HPDE6-E6E7 (cell line): ENCODE results near the gene GLE1.
A peak's percentile ranks its signal among the peaks of the same experiment; 100 is the strongest.
"Not testable (repeated sequence)": the region's sequence is repeated elsewhere in the genome, so short reads cannot be mapped to it uniquely, and the experiment has no call there.

Source experiments
- DNase-seq: peaks from one replicate; pipeline ENCODE4 v3.0.0; 2011; ENCODE audit warnings: missing footprints; ENCODE audit errors: extremely low spot score

Gene GLE1

DNA sequence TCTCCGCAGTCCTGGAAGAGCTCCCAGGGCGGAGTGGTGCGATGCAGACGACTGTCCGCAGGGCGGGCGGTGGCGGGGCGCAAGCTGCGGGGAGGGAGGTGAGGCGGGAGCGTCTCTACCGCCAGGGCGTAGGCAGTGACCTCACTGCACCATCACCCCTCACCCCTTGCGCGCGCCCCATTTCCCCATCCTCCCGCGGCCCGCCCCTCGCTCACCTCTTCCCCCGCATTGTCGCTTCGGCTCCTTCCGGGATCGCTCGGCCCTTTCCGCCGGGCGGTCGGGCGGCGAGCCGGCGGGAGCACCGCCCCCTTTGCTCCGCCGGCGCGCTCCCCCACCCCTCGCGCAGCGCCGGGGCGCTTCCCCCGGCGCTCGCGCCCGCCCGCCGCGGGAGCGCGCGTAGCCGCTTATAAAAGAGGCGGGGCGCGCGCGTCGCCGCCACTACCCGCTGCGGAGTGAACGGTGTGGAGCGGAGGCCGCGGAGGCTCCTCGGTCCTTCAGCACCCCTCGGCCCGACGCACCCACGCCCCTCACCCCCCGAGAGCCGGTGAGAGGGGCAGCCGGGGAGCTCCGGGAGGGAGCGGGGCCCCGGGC, 47.7 kb downstream of the GLE1 start, which contains the start of gene SPTAN1:
Gene SPTAN1, plus strand, starts transcription at position 435 of the 591 bp plus-strand sequence. CDS start 14,154 bp downstream, outside the sequence.
- peak; percentile 79 for DNase-seq

DNA sequence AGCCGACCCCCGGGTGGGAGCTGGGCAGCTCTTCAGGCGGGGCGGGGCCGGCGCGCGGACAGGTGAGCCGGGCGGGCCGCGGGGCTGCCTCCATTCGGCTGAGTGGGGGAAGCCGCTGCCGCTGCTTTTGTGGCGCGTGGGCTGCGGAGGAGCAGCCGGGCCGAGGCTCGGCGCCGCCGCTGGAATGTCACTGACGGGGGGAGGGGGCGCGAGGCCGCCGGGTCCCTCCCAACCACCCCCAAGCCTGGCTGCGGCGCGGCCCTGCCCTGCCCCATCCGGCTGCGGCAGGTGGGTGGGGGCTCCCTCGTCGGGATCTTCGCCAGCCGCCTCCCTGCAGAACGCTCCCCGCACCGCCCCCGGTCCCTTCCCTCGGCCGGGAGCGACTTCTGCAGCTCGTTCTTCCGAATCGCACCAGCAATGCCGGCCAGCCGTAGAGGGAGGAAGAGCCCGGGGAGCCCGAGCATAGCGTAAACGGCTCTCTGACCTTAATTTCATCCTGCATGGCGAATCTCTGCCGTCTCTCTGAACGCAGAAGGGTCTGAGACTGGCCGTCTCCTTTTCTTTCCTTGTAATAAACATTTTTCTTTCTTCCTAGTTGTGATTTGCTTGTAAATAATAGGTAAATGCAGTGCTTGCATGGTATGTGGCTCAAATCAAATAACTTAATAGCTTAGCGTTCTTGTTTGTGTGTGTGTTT, 48.4 kb downstream of the GLE1 start:
- no peak for DNase-seq

DNA sequence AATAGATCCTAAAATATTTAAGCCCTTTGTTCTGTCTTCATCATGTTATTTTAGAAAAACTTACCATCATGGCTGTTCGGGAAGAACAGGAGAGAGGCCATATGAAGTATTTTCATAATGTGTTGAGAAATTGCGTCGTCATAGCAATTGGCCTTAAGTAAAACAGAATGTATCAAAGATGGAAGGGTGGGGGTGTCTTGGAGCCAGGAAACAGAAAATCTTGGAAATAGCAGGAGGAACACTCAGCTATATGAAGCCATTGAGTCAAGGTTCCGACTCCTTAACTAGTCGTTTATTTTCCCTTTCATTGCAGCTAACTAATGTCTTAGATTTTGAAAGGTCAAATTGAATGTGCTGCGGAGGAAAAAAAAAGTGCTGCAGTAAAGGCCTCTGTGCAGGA, 49.2 kb downstream of the GLE1 start:
- DNase-seq = no peak

DNA sequence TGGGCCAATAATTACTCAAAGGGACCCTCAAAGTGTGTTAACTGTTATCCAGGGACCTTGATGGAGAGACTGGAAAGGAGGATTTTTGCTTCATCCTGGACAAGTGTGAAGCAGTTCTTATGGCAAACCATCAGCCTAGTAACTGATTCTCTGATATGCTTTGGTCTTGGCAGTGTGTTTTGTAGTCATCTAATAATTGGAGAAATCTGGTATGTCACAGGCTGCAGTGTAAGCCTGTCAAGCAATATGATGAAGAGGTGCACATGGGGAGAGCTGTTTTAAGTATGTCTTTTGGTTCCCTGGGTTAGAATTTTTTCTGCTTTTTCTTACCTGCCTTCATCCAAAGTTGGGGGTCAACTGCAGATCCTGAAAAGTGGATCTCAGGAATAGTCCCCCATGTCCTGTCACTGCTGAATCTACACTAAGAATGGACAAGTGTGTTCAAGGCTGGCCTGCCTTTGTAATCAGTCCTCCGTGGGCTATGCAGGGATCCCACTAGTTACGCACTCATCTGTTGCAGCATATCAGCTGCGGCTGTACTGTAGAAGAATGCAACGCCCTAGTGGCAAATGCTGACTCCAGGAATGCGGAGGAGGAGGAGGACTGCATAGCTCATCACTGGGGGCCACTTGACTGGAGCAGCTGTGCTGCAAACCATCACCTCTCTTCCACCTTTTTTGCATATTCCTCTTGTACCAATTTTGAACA, 49.8 kb downstream of the GLE1 start:
- DNase-seq = peak; percentile 54

DNA sequence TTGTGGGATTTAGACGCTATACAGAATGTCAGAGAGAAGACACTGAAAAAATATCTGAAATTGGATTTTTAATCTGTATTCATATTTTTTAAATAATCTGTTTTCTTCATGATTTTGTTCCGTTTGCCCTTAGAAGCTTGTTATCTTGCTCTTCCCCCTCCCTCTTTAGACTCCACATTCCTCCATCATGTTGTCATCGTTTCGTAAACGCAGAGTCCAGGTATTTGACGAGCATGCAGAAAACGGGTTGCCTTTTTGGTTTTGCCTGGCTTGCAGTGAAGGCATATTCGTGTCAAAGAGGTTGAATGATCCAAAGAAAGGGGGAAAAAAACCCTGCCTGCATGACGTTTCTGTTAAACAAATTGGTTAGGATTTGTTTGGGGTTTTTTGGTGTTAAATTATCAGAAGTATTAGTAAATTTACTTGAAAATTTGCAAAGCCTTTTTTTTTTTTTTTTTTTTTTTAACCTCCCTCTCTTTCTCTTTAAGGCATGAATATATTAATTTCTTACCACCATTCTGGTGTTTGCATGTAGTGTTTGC, 50.7 kb downstream of the GLE1 start:
- DNase-seq = peak; percentile 45

DNA sequence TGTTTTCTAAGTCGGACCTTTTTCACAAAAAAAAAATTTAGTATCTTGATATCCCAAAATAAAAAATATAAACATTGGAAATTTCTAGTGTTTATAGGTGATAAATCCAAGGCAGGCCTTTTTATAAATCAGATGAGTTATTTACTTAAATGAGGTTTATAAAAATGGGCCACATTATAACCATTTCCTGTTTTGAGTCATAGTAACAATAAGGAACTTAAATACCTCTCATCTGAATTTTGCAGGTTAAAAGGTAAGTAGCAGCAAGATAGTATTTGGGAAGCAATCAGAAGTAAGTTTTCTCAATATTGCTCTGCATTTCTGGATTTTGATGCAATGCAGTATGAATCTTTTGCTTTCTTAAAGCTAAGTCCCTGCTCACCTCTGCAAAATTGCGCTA, 51.8 kb downstream of the GLE1 start:
- no peak for DNase-seq

DNA sequence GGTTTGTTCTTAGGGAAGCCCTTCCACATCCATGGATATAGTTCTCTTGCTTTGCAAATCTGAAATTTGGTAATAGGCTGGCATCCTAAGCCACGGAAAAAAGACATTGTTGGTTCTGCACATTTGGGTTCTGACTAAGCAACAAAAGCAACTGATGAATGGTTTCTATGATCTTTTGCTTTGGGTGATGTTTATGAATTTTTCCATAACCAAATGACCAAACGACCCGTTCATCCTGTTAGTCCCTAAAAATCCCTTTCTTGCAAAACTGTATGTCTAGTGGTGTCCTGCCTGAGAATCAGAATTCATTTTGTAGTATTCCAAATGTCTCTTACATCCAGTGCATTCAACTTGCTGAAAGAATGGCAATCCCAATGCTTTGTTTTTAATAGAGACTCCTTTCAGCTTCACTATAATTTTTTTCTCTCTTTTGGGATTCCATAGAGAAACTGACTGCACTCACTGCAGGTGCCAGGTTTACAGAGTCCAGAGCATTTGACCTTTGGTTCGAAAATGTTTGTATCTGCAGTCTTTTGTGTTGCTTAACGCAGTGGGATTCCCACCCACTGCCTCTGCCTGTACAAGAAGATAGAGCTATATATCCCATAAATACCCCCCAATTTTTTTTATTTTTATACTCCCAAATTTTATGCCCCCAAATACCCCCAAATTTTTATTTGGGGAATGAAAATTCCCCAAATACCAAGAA, 52.6 kb downstream of the GLE1 start:
- no peak for DNase-seq

DNA sequence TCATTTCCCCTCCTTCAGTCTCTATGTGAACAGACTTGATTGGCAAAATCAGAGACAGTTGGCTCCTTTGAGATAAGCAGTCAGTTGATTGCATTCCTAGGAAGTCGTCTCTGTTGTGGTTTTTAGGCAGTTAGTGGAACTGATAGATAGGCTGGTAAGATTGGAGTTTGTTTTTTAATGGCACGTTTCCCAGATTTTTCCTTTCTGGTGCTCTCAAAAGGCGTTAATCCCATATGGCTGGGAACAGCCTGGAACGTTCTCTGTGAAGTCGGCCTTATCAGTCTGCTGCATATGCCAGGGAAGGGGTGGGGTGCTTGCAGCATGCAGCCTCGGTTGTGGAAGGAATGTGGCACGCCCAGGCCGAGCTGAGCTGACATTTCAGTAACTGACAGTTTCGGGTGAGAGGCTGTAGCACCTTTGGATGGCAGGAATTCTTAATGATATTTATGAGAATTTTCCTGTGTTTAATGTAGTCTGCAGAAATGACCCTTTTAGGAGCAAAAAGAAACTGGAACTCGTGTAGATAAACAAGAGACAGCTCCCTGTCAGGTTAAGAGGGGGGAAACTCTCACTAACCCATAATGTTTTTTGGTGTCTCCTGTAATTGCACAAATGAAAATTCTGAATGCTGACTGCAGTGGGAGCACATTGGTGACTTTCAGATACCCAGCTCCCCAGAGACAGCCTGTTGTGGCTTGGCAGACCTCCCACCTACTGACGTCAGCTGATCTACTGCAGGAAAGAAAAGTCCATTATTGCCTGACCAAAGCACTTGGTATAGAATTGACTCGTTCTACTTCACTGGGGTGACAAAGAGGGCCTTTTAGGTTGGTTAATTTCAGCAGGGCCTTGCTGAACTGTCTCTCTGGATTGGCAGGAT, 54.2 kb downstream of the GLE1 start:
- DNase-seq = peak; percentile 38

DNA sequence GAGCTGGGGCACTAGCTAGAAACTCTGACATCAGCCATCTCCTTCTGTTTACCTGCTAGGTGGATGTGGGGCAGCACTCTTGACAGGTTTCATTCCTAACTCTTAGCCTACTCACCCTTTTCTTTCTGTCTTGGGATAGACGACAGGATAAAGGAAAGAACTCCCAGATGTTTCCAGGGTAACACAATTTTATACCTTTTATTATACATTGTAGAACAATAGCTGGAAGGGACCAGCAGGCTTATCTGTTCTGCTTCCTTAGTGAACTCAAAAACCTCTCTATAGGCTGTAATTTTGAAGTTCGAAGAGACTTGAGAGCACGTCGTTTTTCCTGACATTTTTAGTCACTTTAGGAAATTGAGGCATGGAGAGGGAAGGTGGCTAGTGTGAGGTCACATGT, 61.1 kb downstream of the GLE1 start:
- DNase-seq = no peak

DNA sequence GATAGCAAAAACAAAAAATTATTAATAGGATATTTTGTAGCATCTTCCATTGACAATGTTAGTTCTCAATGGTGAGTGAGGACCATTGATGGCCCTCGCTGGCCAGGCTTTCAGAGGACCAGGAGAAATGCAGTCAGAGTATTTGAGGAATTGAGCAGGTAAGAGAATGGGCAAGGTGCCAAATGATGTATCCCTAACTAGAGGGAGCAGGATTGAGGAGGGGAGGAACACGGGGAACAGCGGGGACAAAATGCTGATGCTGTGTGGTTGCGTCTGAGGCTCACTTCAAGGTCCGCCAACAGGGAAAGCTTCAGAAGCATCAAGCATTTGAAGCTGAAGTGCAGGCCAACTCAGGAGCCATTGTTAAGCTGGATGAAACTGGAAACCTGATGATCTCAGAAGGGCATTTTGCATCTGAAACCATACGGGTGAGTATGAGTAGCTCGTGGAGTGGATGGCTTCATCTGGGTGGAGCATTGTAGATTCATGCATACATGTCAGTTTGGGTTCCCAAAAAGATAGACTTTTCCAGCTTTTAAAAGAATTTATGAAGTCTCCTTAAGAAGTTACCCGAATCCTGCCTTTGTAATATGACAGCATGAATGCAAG, 64.1 kb downstream of the GLE1 start:
- DNase-seq = no peak

DNA sequence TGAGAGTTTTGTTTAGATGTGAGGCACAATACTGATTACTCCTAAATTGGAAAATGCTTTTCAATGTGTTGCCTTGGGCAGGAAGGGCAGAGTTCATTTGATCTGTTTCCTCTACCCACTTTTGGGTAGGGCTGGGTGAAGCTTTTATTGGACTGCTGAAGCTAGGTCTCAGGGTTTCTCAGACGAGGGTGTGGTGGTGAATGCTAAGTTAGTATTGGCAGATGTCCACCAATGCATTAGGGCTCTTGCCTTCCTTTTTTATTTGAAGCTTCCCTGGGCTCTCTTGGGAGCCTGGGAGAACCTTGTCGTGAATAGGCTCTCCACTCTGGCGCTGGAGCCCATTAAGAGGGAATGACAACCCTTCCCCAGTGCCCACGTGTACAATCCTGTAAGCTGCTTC, 71.0 kb downstream of the GLE1 start:
- no peak for DNase-seq

DNA sequence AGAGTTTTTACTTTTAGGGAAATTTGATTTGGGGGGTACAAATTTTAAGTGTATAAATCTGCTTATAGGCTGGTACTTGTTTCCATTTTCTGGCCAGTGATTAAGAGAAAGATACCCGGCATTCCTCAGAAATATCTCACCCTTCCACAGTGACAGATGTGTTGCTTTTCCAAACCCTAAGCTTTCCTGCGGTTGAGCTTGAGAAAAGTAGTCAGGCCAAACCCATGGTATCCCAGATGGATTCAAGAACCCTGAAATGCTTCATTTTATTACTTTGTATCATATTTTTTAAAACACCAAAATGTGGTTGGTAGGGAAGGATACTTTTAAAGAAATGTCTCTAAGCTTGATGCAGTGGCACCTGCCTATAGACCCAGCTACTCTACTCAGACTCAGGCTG, 71.4 kb downstream of the GLE1 start:
- DNase-seq = no peak

DNA sequence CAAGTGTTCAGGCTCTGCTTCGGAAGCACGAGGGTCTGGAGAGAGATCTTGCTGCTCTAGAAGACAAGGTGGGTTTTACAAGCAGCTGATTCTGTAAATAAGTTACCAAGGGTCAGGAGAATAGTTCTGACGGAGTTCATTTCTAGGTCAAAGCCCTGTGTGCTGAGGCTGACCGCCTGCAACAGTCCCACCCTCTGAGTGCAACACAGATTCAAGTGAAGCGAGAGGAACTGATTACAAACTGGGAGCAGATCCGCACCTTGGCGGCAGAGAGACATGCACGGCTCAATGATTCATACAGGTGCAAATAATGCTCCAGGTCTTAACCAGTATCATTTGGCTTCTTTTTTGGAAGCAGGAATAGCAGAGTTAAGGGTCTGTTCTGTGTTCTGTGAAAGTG, 72.7 kb downstream of the GLE1 start:
- no peak for DNase-seq

DNA sequence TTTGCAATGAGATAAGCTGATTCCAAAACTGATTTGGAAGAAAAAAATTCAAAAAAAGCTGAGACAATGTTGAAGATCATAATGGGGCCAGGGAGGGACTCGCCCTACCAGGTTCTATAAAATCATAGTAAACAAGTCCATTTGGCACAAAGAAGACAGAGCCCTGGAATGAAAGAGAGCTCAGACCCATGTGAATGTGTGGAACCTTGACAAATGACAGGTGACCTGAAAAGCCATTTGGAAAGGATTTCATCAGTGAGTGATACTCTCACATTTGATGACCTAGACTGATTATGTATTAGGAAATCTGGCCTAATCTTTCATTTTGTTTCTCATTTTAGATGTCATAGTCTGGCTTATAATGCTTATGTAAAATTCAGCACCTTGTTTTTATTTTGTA, 74.7 kb downstream of the GLE1 start:
- DNase-seq = no peak

DNA sequence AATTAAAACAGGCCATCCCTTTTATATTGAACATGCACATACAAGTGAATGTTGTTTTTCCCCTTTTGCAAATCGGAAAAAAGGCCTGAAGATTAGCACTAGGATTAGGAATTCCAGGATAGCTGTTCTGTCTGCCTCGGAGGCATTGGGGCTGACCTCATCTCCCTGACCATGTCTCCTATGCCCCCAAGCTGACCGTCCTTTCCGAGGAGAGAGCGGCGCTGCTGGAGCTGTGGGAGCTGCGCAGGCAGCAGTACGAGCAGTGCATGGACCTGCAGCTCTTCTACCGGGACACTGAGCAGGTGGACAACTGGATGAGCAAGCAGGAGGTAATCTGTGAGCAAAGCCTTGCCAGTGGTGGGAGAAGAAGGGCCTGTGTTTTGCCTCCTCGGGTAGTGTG, 76.2 kb downstream of the GLE1 start:
- DNase-seq = no peak

DNA sequence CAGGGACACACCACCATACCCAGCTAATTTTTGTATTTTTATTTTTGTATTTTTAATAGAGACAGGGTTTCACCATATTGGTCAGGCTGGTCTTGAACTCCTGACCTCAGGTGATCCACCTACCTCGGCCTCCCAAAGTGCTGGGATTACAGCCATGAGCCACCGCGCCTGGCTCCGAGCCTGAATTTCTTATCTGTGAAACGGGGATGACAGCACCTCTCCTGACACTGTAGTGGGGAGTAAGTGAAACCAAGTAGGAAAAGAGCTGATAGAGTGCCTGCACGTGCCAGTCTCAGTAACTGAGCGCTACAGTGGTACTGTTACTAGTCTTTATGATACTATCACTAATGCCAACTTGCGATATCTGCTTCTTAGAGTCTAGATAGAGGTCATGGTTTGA, 80.6 kb downstream of the GLE1 start:
- not testable (repeated sequence) for DNase-seq

DNA sequence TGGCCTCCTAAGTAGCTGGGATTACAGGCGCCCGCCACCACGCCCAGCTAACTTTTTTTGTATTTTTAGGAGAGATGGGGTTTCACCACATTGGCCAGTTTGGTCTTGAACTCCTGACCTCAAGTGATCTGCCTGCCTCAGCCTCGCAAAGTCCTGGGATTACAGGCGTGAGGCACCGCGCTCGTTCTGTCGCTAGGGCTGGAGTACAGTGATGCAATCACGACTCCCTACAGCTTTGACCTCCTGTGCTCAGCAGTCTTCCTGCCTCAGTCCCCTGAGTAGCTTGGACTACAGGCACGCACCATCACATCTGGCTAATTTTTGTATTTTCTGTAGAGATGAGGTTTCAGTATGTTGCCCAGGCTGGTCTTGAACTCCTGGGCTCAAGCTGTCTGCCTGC, 82.4 kb downstream of the GLE1 start:
- DNase-seq = not testable (repeated sequence)

DNA sequence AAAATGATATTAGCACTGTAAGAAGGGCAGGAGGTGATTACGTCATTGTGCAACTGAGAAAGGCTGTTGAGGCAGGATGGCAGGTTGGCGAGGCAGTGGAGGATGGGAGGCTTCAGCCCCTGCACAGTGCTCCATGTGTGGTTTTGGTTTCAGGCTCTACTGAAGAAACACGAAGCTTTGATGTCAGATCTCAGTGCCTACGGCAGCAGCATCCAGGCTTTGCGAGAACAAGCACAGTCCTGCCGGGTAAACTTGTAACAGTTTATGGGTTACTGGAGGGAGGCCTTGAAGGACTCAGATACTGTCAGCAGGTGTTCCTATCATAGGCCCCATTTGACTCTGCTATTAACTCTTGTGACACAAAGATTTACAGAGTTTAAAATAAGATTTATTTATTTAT, 82.9 kb downstream of the GLE1 start:
- DNase-seq = no peak

DNA sequence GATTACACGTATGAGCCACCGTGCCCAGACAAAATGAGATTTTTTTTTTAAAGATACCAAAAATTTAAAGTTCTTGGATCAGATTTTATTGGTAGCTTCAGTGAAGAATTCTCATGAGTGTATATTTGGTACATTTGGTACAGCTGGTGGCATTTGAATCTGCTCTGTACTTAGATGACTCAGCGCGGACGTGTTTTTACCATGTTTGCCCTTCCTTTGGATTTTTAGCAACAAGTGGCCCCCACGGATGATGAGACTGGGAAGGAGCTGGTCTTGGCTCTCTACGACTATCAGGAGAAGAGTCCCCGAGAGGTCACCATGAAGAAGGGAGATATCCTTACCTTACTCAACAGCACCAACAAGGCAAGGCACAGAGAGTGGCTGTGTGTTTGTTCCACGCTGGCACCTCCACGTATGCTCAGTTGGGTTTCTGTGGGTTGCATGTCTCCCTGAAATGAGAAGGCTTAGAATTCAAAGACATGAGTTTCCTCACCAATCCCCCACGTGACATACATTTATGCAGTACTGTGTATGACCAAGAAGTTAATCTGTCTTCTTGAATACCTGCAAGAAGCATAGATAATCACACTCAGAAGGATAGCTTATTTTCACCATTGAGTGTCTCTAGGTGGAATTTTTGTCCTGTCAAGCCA, 84.2 kb downstream of the GLE1 start:
- DNase-seq = no peak
